ENCODE data around the gene WDR64.

DNA sequence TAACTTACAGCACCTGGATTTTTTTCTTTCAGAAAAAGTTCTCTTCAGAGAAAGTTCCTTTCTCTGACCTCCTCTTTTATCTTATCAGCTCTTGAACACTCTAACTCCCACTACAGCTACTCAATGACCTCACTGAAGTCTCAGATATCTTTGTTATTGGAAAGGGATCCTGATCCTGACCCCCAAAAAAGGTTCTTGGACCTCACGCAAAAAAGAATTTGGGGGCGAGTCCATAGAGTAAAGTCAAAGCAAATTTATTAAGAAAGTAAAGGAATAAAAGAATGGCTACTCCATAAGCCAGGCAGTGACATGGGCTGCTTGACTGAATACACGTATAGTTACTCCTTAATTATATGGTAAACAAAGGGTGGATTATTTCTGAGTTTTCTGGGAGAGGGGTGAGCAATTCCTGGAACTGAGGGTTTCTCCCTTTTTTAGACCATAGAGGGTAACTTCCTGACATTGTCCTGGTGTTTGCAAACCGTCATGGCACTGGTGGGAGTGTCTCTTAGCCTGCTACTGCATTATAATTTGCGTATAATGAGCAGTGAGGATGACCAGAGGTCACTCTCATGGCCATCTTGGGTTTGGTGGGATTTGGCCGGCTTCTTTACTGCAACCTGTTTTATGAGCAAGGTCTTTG, 44.2 kb downstream of the WDR64 start:
- TF ChIP-seq, protein P1, sequence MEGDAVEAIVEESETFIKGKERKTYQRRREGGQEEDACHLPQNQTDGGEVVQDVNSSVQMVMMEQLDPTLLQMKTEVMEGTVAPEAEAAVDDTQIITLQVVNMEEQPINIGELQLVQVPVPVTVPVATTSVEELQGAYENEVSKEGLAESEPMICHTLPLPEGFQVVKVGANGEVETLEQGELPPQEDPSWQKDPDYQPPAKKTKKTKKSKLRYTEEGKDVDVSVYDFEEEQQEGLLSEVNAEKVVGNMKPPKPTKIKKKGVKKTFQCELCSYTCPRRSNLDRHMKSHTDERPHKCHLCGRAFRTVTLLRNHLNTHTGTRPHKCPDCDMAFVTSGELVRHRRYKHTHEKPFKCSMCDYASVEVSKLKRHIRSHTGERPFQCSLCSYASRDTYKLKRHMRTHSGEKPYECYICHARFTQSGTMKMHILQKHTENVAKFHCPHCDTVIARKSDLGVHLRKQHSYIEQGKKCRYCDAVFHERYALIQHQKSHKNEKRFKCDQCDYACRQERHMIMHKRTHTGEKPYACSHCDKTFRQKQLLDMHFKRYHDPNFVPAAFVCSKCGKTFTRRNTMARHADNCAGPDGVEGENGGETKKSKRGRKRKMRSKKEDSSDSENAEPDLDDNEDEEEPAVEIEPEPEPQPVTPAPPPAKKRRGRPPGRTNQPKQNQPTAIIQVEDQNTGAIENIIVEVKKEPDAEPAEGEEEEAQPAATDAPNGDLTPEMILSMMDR (IDR thresholded peaks at IDR 0.05) = no peak
- TF ChIP-seq POLR2A (IDR thresholded peaks at IDR 0.05) = no peak
